GM19328 (cell line): ENCODE data around the gene ZBTB4.
"Not testable (repeated sequence)": the region's sequence is repeated elsewhere in the genome, so short reads cannot be mapped to it uniquely, and the experiment has no call there.

Source experiments
- ATAC-seq: cut with Tn5 transposase; IDR thresholded peaks from one replicate; pipeline ENCODE4 v1.9.1; 2021; ENCODE audit warnings: mild to moderate bottlenecking, moderate library complexity; ENCODE audit not compliant: unreplicated experiment

Gene ZBTB4

GRCh38 chr17:7470457-7470973 is 8.9 kb downstream of the ZBTB4 start:
- ATAC-seq = not testable (repeated sequence)

GRCh38 chr17:7469843-7470242 is 9.6 kb downstream of the ZBTB4 start:
- ATAC-seq = not testable (repeated sequence)

- no peak for ATAC-seq
These were observed 10.5 kb downstream of the ZBTB4 start for GRCh38 chr17:7468804-7469389.

GRCh38 chr17:7468290-7468689 is 11.1 kb downstream of the ZBTB4 start:
- no peak for ATAC-seq

GRCh38 chr17:7467498-7467897 is 11.9 kb downstream of the ZBTB4 start:
- no peak for ATAC-seq

- ATAC-seq = no peak
These were observed 12.6 kb downstream of the ZBTB4 start for GRCh38 chr17:7466639-7467341.

- ATAC-seq = no peak
These were observed 13.2 kb downstream of the ZBTB4 start for GRCh38 chr17:7466318-7466638.

- no peak for ATAC-seq
These were observed 13.7 kb downstream of the ZBTB4 start for GRCh38 chr17:7465597-7466275.

- no peak for ATAC-seq
These were observed 15.3 kb downstream of the ZBTB4 start for GRCh38 chr17:7464081-7464480.

GRCh38 chr17:7463372-7463846 is 16.0 kb downstream of the ZBTB4 start:
- ATAC-seq = no peak

GRCh38 chr17:7462474-7463371 is 16.7 kb downstream of the ZBTB4 start:
- no peak for ATAC-seq

GRCh38 chr17:7460850-7461660 is 18.4 kb downstream of the ZBTB4 start:
- ATAC-seq = no peak

GRCh38 chr17:7459961-7460545 is 19.4 kb downstream of the ZBTB4 start:
- no peak for ATAC-seq

GRCh38 chr17:7448461-7448860 is 31.0 kb downstream of the ZBTB4 start:
- no peak for ATAC-seq

- no peak for ATAC-seq
These were observed 33.8 kb downstream of the ZBTB4 start for GRCh38 chr17:7445619-7445968.

- ATAC-seq = no peak
These were observed 34.5 kb downstream of the ZBTB4 start, which contains the start of gene CHRNB1 for GRCh38 chr17:7444682-7445618. Gene CHRNB1 (plus strand): TSS chr17:7445061. CDS start chr17:7445128, 67 bp downstream.

GRCh38 chr17:7443499-7444485 is 35.6 kb downstream of the ZBTB4 start:
- ATAC-seq = no peak
